Measurements from ENCODE around the gene UMAD1.

- TF ChIP-seq POLR2AphosphoS5 (IDR thresholded peaks at IDR 0.05; ENCODE audit: insufficient read depth in 1 of 2, low read depth in 1 of 2) (no peak), POLR2A (IDR thresholded peaks at IDR 0.05) (no peak)
- TF ChIP-seq, protein P1, sequence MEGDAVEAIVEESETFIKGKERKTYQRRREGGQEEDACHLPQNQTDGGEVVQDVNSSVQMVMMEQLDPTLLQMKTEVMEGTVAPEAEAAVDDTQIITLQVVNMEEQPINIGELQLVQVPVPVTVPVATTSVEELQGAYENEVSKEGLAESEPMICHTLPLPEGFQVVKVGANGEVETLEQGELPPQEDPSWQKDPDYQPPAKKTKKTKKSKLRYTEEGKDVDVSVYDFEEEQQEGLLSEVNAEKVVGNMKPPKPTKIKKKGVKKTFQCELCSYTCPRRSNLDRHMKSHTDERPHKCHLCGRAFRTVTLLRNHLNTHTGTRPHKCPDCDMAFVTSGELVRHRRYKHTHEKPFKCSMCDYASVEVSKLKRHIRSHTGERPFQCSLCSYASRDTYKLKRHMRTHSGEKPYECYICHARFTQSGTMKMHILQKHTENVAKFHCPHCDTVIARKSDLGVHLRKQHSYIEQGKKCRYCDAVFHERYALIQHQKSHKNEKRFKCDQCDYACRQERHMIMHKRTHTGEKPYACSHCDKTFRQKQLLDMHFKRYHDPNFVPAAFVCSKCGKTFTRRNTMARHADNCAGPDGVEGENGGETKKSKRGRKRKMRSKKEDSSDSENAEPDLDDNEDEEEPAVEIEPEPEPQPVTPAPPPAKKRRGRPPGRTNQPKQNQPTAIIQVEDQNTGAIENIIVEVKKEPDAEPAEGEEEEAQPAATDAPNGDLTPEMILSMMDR (IDR thresholded peaks at IDR 0.05), result no peak
Observed at GRCh38 chr7:7793249-7793648, 152.7 kb downstream of the UMAD1 start.

Data from vagina (tissue), 2 donors.